Peyer's patch (tissue), 4 donors: ENCODE measurements around the gene EIPR1.

Experiments
- CTCF ChIP-seq, 6 experiments: fragments of 450-650 bp in 4 of 6; fragments of 200-600 bp in 2 of 6; sonication (generic) in 1 of 6; IDR thresholded peaks; one replicate each; pipeline ENCODE4 v1.5.1; 2017 to 2019; ENCODE audit warnings: antibody characterized with exemption in 6 of 6, mild to moderate bottlenecking in 3 of 6, moderate library complexity in 1 of 6
- POLR2A ChIP-seq, 2 donors: fragments of 450-650 bp; IDR thresholded peaks; one replicate each; pipeline ENCODE4 v1.5.1; 2017; ENCODE audit warnings: antibody characterized with exemption in 2 of 2, mild to moderate bottlenecking in 2 of 2, moderate library complexity in 2 of 2

GRCh38 chr2:3290655-3291054 is 87.0 kb downstream of the EIPR1 start:
- TF ChIP-seq CTCF (IDR thresholded peaks at IDR 0.05) (no peak), POLR2A (IDR thresholded peaks at IDR 0.05) (no peak)
